Smooth muscle cell of the coronary artery (primary cell): ENCODE results near the gene CCDC179. TPM values are rescaled to one million over a fixed set of nuclear protein-coding genes. Genes with fewer than 3 reads are reported as not detected.

Experiments used
- total RNA-seq: library from RNA; depleted of rRNA; stranded (reverse); fragments of >200 nt; gene quantifications from 2 replicates; pipeline ENCODE4 v1.2.3, GENCODE V29; 2014; ENCODE audit warnings: low replicate concordance

Gene CCDC179
- 4.3 TPM in 1 of 2 replicates, not detected in the other for total RNA-seq

GRCh38 chr11:22860241-22860640 lies at the start of gene CCDC179:
TSS of gene CCDC179 (minus strand) at chr11:22860474. CDS start at chr11:22860421, 53 bp downstream.

GRCh38 chr11:22829231-22830081 lies 30.8 kb downstream of the CCDC179 start, which contains the start of gene SVIP:
TSS of gene SVIP (minus strand) at chr11:22829801. CDS start at chr11:22829748, 53 bp downstream.

Other genes with a start within 250 kb of the CCDC179 start
- gene FANCF, start 234.7 kb downstream of the CCDC179 start, total RNA-seq: 2.6 and 8.0 TPM in 2 replicates
- gene GAS2, start 193.9 kb downstream of the CCDC179 start, total RNA-seq: 0.59 and 0.68 TPM in 2 replicates
- gene SVIP, start 30.7 kb downstream of the CCDC179 start, total RNA-seq: 0.23 and 33.6 TPM in 2 replicates